Measurements from ENCODE around the gene MAT2A. TPM values are rescaled to one million over a fixed set of nuclear protein-coding genes. Genes with fewer than 3 reads are reported as not detected.

Gene MAT2A
- polyA plus RNA-seq, 1 donor (not counting 4 experiments of a cell fraction or from before 2014, with no cell fraction given), result 353 TPM

GRCh38 chr2:85564144-85564563 lies 25.2 kb downstream of the MAT2A start:
- H3K79me2 ChIP-seq (ENCODE audit: control insufficient read depth, insufficient read depth, low read length), result peaks cover 17% of the 10 kb centered on the region
- H3K27ac ChIP-seq (ENCODE audit: control insufficient read depth, insufficient read depth, low read length), result no peak overlapping the region
- FAIRE-seq (no peak), DNase-seq (ENCODE audit: low read depth, low spot score) (no peak)
- H2AFZ ChIP-seq (ENCODE audit: control insufficient read depth, low read length), result no peak overlapping the region
- dilution Hi-C loops (cut with MboI; ENCODE audit: extremely low pct_ligation_motif_present, low sequenced_read_pairs), result no loop called here
- H3K36me3 ChIP-seq (ENCODE audit: control insufficient read depth in 2 of 2, extremely low read depth in 1 of 2, insufficient read depth in 2 of 2, low read length in 2 of 2), result peaks cover 0 to under 1% of the 10 kb centered on the region in 2 experiments
- H3K27me3 ChIP-seq (ENCODE audit: control insufficient read depth, extremely low read depth, insufficient read depth, low read length), result no peaks in the 10 kb centered on the region
- H3K9me3 ChIP-seq (ENCODE audit: control insufficient read depth, low read depth, low read length), result no peaks in the 10 kb centered on the region
- H3K9ac ChIP-seq (ENCODE audit: control insufficient read depth, extremely low read depth, insufficient read depth, low read length), result no peak overlapping the region
- no peaks in the 10 kb centered on the region for H4K20me1 ChIP-seq (ENCODE audit: control insufficient read depth, extremely low read depth, insufficient read depth, low read length)
- H3K9me1 ChIP-seq (ENCODE audit: control insufficient read depth, extremely low read depth, insufficient read depth, low read length), result no peaks in the 10 kb centered on the region
- H3K4me2 ChIP-seq (ENCODE audit: control insufficient read depth, extremely low read depth, insufficient read depth, low read depth, low read length), result no peak overlapping the region
- H3K4me3 ChIP-seq (ENCODE audit: control insufficient read depth in 2 of 3, extremely low read depth in 1 of 3, insufficient read depth in 2 of 3, low read depth in 1 of 3, low read length in 3 of 3), result no peak overlapping the region
- no peak for TF ChIP-seq EZH2 (IDR thresholded peaks at IDR 0.05; ENCODE audit: low read length)
- no peak for TF ChIP-seq CTCF (optimal IDR thresholded peaks at IDR 0.05 in 1 of 3, IDR thresholded peaks at IDR 0.05 in 1 of 3, conservative IDR thresholded peaks at IDR 0.05 in 1 of 3; ENCODE audit: extremely low read depth in 1 of 3, insufficient read depth in 2 of 3, low read length in 3 of 3)
- H3K4me1 ChIP-seq (ENCODE audit: control insufficient read depth, extremely low read depth, insufficient read depth, low read length), result peaks cover 5% of the 10 kb centered on the region

GRCh38 chr2:85566265-85566664 lies 27.3 kb downstream of the MAT2A start:
- no peak overlapping the region for H3K4me2 ChIP-seq (ENCODE audit: control insufficient read depth, extremely low read depth, insufficient read depth, low read depth, low read length)
- H2AFZ ChIP-seq (ENCODE audit: control insufficient read depth, low read length), result no peak overlapping the region
- TF ChIP-seq CTCF (optimal IDR thresholded peaks at IDR 0.05 in 1 of 3, IDR thresholded peaks at IDR 0.05 in 1 of 3, conservative IDR thresholded peaks at IDR 0.05 in 1 of 3; ENCODE audit: extremely low read depth in 1 of 3, insufficient read depth in 2 of 3, low read length in 3 of 3), result no peak
- no peak for TF ChIP-seq EZH2 (IDR thresholded peaks at IDR 0.05; ENCODE audit: low read length)
- FAIRE-seq (no peak), DNase-seq (ENCODE audit: low read depth, low spot score) (no peak)
- no peaks in the 10 kb centered on the region for H3K27me3 ChIP-seq (ENCODE audit: control insufficient read depth, extremely low read depth, insufficient read depth, low read length)
- no peak overlapping the region for H3K9ac ChIP-seq (ENCODE audit: control insufficient read depth, extremely low read depth, insufficient read depth, low read length)
- H3K4me1 ChIP-seq (ENCODE audit: control insufficient read depth, extremely low read depth, insufficient read depth, low read length), result no peaks in the 10 kb centered on the region
- no peak overlapping the region for H3K4me3 ChIP-seq (ENCODE audit: control insufficient read depth in 2 of 3, extremely low read depth in 1 of 3, insufficient read depth in 2 of 3, low read depth in 1 of 3, low read length in 3 of 3)
- no peaks in the 10 kb centered on the region for H3K9me1 ChIP-seq (ENCODE audit: control insufficient read depth, extremely low read depth, insufficient read depth, low read length)
- H4K20me1 ChIP-seq (ENCODE audit: control insufficient read depth, extremely low read depth, insufficient read depth, low read length), result no peaks in the 10 kb centered on the region
- peaks cover under 1% of the 10 kb centered on the region for H3K79me2 ChIP-seq (ENCODE audit: control insufficient read depth, insufficient read depth, low read length)
- dilution Hi-C loops (cut with MboI; ENCODE audit: extremely low pct_ligation_motif_present, low sequenced_read_pairs), result no loop called here
- no peaks in the 10 kb centered on the region for H3K9me3 ChIP-seq (ENCODE audit: control insufficient read depth, low read depth, low read length)
- no peaks in the 10 kb centered on the region for H3K36me3 ChIP-seq (ENCODE audit: control insufficient read depth in 2 of 2, extremely low read depth in 1 of 2, insufficient read depth in 2 of 2, low read length in 2 of 2)
- H3K27ac ChIP-seq (ENCODE audit: control insufficient read depth, insufficient read depth, low read length), result no peak overlapping the region
